HG02571 (cell line): Measurements from ENCODE around the gene CORO7.
A peak's percentile ranks its signal among the peaks of the same experiment; 100 is the strongest.

ENCODE experiments used
- ATAC-seq: cut with Tn5 transposase; IDR thresholded peaks from one replicate; pipeline ENCODE4 v1.9.1; 2021; ENCODE audit warnings: mild to moderate bottlenecking, moderate library complexity; ENCODE audit not compliant: unreplicated experiment

CORO7 gene

GRCh38 chr16:4416200-4417032 is at the start of gene CORO7:
TSS of gene CORO7 (minus strand) at chr16:4416596. CDS start at chr16:4416518, 78 bp downstream.
- peak; percentile 70 for ATAC-seq

- no peak for ATAC-seq
Measured at GRCh38 chr16:4463522-4464163, 47.2 kb upstream of the CORO7 start.

- no peak for ATAC-seq
Measured at GRCh38 chr16:4461250-4462085, 45.1 kb upstream of the CORO7 start.

- no peak for ATAC-seq
Measured at GRCh38 chr16:4460936-4461249, 44.5 kb upstream of the CORO7 start.

GRCh38 chr16:4455951-4456350 is 39.6 kb upstream of the CORO7 start:
- no peak for ATAC-seq

GRCh38 chr16:4455081-4455480 is 38.7 kb upstream of the CORO7 start:
- ATAC-seq, result no peak

- no peak for ATAC-seq
Measured at GRCh38 chr16:4454623-4455022, 38.2 kb upstream of the CORO7 start.

- no peak for ATAC-seq
Measured at GRCh38 chr16:4452674-4453073, 36.3 kb upstream of the CORO7 start.

GRCh38 chr16:4450931-4451519 is 34.6 kb upstream of the CORO7 start:
- ATAC-seq, result no peak

- no peak for ATAC-seq
Measured at GRCh38 chr16:4450430-4450829, 34.0 kb upstream of the CORO7 start.

- no peak for ATAC-seq
Measured at GRCh38 chr16:4443986-4444385, 27.6 kb upstream of the CORO7 start.

GRCh38 chr16:4443271-4443670 is 26.9 kb upstream of the CORO7 start:
- no peak for ATAC-seq

GRCh38 chr16:4442371-4442770 is 26.0 kb upstream of the CORO7 start:
- no peak for ATAC-seq

GRCh38 chr16:4437366-4437765 is 21.0 kb upstream of the CORO7 start:
- no peak for ATAC-seq

- no peak for ATAC-seq
Measured at GRCh38 chr16:4435337-4436067, 19.1 kb upstream of the CORO7 start.

- ATAC-seq, result no peak
Measured at GRCh38 chr16:4433914-4434787, 17.8 kb upstream of the CORO7 start.

- no peak for ATAC-seq
Measured at GRCh38 chr16:4433228-4433627, 16.8 kb upstream of the CORO7 start.

- ATAC-seq, result no peak
Measured at GRCh38 chr16:4431023-4431422, 14.6 kb upstream of the CORO7 start.

- ATAC-seq, result no peak
Measured at GRCh38 chr16:4428500-4428899, 12.1 kb upstream of the CORO7 start.
